HG02759 (cell line): Measurements from ENCODE around the gene HSDL1.

Source experiments
- ATAC-seq: cut with Tn5 transposase; IDR thresholded peaks from one replicate; pipeline ENCODE4 v1.9.1; 2021; ENCODE audit warnings: mild to moderate bottlenecking, moderate library complexity; ENCODE audit not compliant: unreplicated experiment

HSDL1 gene

GRCh38 chr16:84144859-84145639 is at the start of gene HSDL1, which contains the start of gene DNAAF1:
HSDL1 (minus strand) TSS chr16:84145177; CDS start chr16:84131321, 13,856 bp downstream.
DNAAF1 (plus strand) TSS chr16:84145308; CDS start chr16:84145441, 133 bp downstream.
- ATAC-seq = peak; percentile 87

- ATAC-seq = no peak
Observed at GRCh38 chr16:84194018-84194417, 49.0 kb upstream of the HSDL1 start.

- no peak for ATAC-seq
Observed at GRCh38 chr16:84193480-84193879, 48.5 kb upstream of the HSDL1 start.

- no peak for ATAC-seq
Observed at GRCh38 chr16:84191466-84191865, 46.5 kb upstream of the HSDL1 start.

- no peak for ATAC-seq
Observed at GRCh38 chr16:84190731-84191388, 45.9 kb upstream of the HSDL1 start, which contains the start of gene ADAD2. ADAD2 (plus strand) TSS chr16:84191157; CDS start chr16:84191231, 74 bp downstream.

- ATAC-seq = peak; percentile 96
Observed at GRCh38 chr16:84186685-84187437, 41.9 kb upstream of the HSDL1 start, which contains the start of gene TAF1C. TAF1C (minus strand) TSS chr16:84187057; CDS start chr16:84184988, 2,069 bp downstream.

GRCh38 chr16:84184775-84185174 is 39.8 kb upstream of the HSDL1 start:
- no peak for ATAC-seq

GRCh38 chr16:84183911-84184591 is 39.1 kb upstream of the HSDL1 start:
- no peak for ATAC-seq

GRCh38 chr16:84183572-84183875 is 38.5 kb upstream of the HSDL1 start:
- ATAC-seq = no peak

GRCh38 chr16:84182680-84183571 is 37.9 kb upstream of the HSDL1 start:
- ATAC-seq = no peak

GRCh38 chr16:84182104-84182503 is 37.1 kb upstream of the HSDL1 start:
- ATAC-seq = no peak

GRCh38 chr16:84181144-84181915 is 36.4 kb upstream of the HSDL1 start:
- no peak for ATAC-seq

GRCh38 chr16:84180519-84181140 is 35.7 kb upstream of the HSDL1 start:
- no peak for ATAC-seq

- no peak for ATAC-seq
Observed at GRCh38 chr16:84179612-84180320, 34.8 kb upstream of the HSDL1 start.

- no peak for ATAC-seq
Observed at GRCh38 chr16:84178892-84179611, 34.1 kb upstream of the HSDL1 start.

GRCh38 chr16:84178146-84178765 is 33.3 kb upstream of the HSDL1 start:
- ATAC-seq = no peak

GRCh38 chr16:84177741-84178073 is 32.7 kb upstream of the HSDL1 start:
- ATAC-seq = no peak
